ENCODE data around the gene MAPK14. TPM values are rescaled to one million over a fixed set of nuclear protein-coding genes. Genes with fewer than 3 reads are reported as not detected.

Gene MAPK14
- total and polyA plus RNA-seq, 4 donors: 16.9 to 82.7 (median 35.9) TPM

- Histone ChIP-seq H3K4me1 (ENCODE audit: control insufficient read depth in 4 of 4, insufficient read depth in 4 of 4, low read length in 3 of 4) (peaks cover 3 to 32% (median 23%) of the 10 kb centered on the region in 4 donors), H3K4me3 (ENCODE audit: low read depth in 1 of 3, low read length in 3 of 3) (no peak overlapping the region), H3K27ac (ENCODE audit: low read depth in 1 of 2, low read length in 2 of 2) (peak overlapping the region in 1 of 2 donors; percentile 48), H3K9ac (ENCODE audit: low read depth in 1 of 2, low read length in 2 of 2) (no peak overlapping the region), H3K9me3 (ENCODE audit: control insufficient read depth in 4 of 4, low read length in 3 of 4) (no peaks in the 10 kb centered on the region), H3K36me3 (ENCODE audit: control insufficient read depth in 4 of 4, insufficient read depth in 3 of 4, low read depth in 1 of 4, low read length in 3 of 4) (peaks cover 0 to 3% (median 0%) of the 10 kb centered on the region in 4 donors), H3K27me3 (ENCODE audit: control insufficient read depth in 4 of 4, insufficient read depth in 4 of 4, low read length in 3 of 4) (no peaks in the 10 kb centered on the region)
- DNase-seq (ENCODE audit: low spot score): no peak
- WGBS: 88% methylated on average over 4 of the region's 4 CpGs
- peak; percentile 26 for TF ChIP-seq YY1 (IDR thresholded peaks at IDR 0.05)
- TF ChIP-seq ZBTB33 (IDR thresholded peaks at IDR 0.05): no peak
- no peak for TF ChIP-seq NR2F2 (IDR thresholded peaks at IDR 0.05)
- peak; percentile 38 for TF ChIP-seq FOXA2 (IDR thresholded peaks at IDR 0.05)
These were observed 91.6 kb downstream of the MAPK14 start for GRCh38 chr6:36119209-36119608.

GRCh38 chr6:36120018-36120417 lies 92.4 kb downstream of the MAPK14 start:
- WGBS: 85% methylated on average over 6 of the region's 6 CpGs
- Histone ChIP-seq H3K27me3 (ENCODE audit: control insufficient read depth in 4 of 4, insufficient read depth in 4 of 4, low read length in 3 of 4) (no peaks in the 10 kb centered on the region), H3K27ac (ENCODE audit: low read depth in 1 of 2, low read length in 2 of 2) (peak overlapping the region in 1 of 2 donors; percentile 80), H3K4me1 (ENCODE audit: control insufficient read depth in 4 of 4, insufficient read depth in 4 of 4, low read length in 3 of 4) (peaks cover 3 to 32% (median 23%) of the 10 kb centered on the region in 4 donors), H3K9me3 (ENCODE audit: control insufficient read depth in 4 of 4, low read length in 3 of 4) (no peaks in the 10 kb centered on the region), H3K36me3 (ENCODE audit: control insufficient read depth in 4 of 4, insufficient read depth in 3 of 4, low read depth in 1 of 4, low read length in 3 of 4) (peaks cover 0 to 3% (median 0%) of the 10 kb centered on the region in 4 donors), H3K9ac (ENCODE audit: low read depth in 1 of 2, low read length in 2 of 2) (no peak overlapping the region), H3K4me3 (ENCODE audit: low read depth in 1 of 3, low read length in 3 of 3) (no peak overlapping the region)
- DNase-seq (ENCODE audit: low spot score): no peak
- TF ChIP-seq HNF4G (IDR thresholded peaks at IDR 0.05) (no peak), TAF1 (conservative IDR thresholded peaks at IDR 0.05) (no peak), SP1 (IDR thresholded peaks at IDR 0.05) (no peak), NR2F2 (IDR thresholded peaks at IDR 0.05) (no peak), RAD21 (IDR thresholded peaks at IDR 0.05) (no peak), JUND (IDR thresholded peaks at IDR 0.05) (no peak), CTCF (IDR thresholded peaks at IDR 0.05; ENCODE audit: low read depth, low read length, missing input control) (no peak), MAX (IDR thresholded peaks at IDR 0.05) (no peak), REST (IDR thresholded peaks at IDR 0.05) (no peak), GABPA (IDR thresholded peaks at IDR 0.05 in 1 of 2, conservative IDR thresholded peaks at IDR 0.05 in 1 of 2) (no peak)
